Subcutaneous abdominal adipose tissue (tissue), 5 donors: ENCODE measurements around the gene MAOA.

ENCODE experiments used
- H3K27ac ChIP-seq: one replicate; pipeline ENCODE4 v1.7.0; 2013; ENCODE audit warnings: low read depth, mild to moderate bottlenecking, inconsistent platforms, low read length, moderate library complexity
- H3K27me3 ChIP-seq, 5 donors: one replicate each; pipeline ENCODE4 v1.7.0; 2013; ENCODE audit warnings: low read length in 5 of 5, inconsistent platforms in 1 of 5; ENCODE audit not compliant: control insufficient read depth in 5 of 5, insufficient read depth in 4 of 5
- H3K36me3 ChIP-seq, 5 donors: one replicate each; pipeline ENCODE4 v1.7.0; 2013; ENCODE audit warnings: low read length in 5 of 5; ENCODE audit not compliant: control insufficient read depth in 5 of 5, insufficient read depth in 5 of 5
- H3K4me1 ChIP-seq, 5 donors: one replicate each; pipeline ENCODE4 v1.7.0; 2013; ENCODE audit warnings: low read length in 5 of 5, mild to moderate bottlenecking in 3 of 5, moderate library complexity in 1 of 5; ENCODE audit not compliant: control insufficient read depth in 5 of 5, insufficient read depth in 5 of 5
- H3K4me3 ChIP-seq, 5 donors: one replicate each; pipeline ENCODE4 v1.7.0; 2013; ENCODE audit warnings: low read length in 5 of 5, low read depth in 1 of 5
- H3K9ac ChIP-seq, 5 donors: one replicate each; pipeline ENCODE4 v1.7.0; 2013; ENCODE audit warnings: low read length in 5 of 5, mild to moderate bottlenecking in 4 of 5, moderate library complexity in 3 of 5
- H3K9me3 ChIP-seq, 5 donors: one replicate each; pipeline ENCODE4 v1.7.0; 2013; ENCODE audit warnings: low read length in 5 of 5; ENCODE audit not compliant: control insufficient read depth in 5 of 5
- donor health status: healthy.
- donor health status: healthy.
- donor health status: healthy.
- donor health status: healthy.
- donor health status: healthy.

MAOA gene

DNA sequence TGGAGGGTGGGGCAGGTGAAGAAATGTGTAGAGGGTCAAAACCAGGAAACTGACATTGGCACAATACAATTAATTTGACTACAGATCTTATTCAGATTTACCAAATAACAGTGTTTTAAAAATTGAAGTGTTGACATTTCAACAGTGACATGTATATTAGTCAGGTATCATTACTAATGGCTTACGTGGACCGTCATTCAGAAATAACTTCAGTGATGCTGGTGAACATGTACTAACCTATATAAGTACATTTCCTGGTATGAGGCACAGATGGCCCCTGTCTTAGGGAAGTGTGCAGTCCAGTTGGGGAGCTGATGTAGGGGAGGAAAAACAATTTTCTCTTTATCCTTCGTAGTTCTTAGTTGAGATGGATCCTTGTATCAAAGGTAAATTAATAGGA is 22.3 kb upstream of the MAOA start:
- H3K9me3 ChIP-seq = peaks cover 0 to 2% (median 0%) of the 10 kb centered on the region in 5 donors
- H3K9ac ChIP-seq = no peak overlapping the region
- H3K4me3 ChIP-seq = no peak overlapping the region
- no peaks in the 10 kb centered on the region for H3K4me1 ChIP-seq
- H3K27ac ChIP-seq = no peak overlapping the region
- no peaks in the 10 kb centered on the region for H3K36me3 ChIP-seq
- peaks cover 0 to 6% (median 0%) of the 10 kb centered on the region in 5 donors for H3K27me3 ChIP-seq

DNA sequence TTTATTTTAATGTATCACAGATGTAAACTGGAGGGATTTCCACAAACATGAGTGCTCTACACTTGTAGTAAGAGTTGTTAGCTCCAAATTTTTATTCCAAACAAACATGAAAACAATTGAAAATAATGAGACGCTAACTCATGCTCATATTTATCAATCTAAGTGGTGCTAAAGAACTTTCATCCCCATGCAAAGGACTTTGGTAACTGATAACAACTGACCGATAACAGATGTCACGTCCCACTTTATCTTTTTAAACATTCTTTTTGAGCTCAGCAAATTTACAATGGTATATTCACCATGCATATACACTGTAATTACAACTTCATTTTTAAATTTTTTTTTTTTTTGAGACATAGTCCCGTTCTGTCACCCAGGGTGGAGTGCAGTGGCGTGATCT is 15.6 kb upstream of the MAOA start:
- no peaks in the 10 kb centered on the region for H3K36me3 ChIP-seq
- H3K9me3 ChIP-seq = peaks cover 0 to 2% (median 0%) of the 10 kb centered on the region in 5 donors
- H3K27me3 ChIP-seq = peaks cover 0 to 3% (median 3%) of the 10 kb centered on the region in 5 donors
- H3K4me1 ChIP-seq = peaks cover 0 to 9% (median 3%) of the 10 kb centered on the region in 5 donors
- H3K27ac ChIP-seq = no peak overlapping the region
- no peak overlapping the region for H3K9ac ChIP-seq
- H3K4me3 ChIP-seq = no peak overlapping the region

DNA sequence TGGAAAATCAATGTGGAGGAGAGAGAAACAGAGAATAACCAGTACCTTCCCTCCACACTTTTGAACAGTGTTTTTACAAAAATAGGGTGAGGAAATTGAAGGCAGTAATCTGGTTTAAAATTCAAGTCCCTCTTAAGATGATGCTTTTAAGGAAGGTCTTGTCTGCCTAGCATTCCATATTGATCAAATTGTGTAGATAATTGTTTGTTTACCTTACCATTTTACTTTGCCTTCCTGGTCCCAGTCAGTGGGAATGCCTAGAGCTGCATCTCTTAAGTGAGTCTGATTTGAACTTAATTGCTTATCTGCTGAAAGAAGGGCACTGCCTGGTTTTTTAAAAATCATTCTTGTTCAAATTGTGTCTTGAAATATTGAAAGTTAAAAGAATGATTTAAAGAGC is 14.4 kb upstream of the MAOA start:
- H3K9me3 ChIP-seq = no peaks in the 10 kb centered on the region
- peaks cover 0 to 9% (median 3%) of the 10 kb centered on the region in 5 donors for H3K4me1 ChIP-seq
- H3K4me3 ChIP-seq = no peak overlapping the region
- H3K36me3 ChIP-seq = no peaks in the 10 kb centered on the region
- H3K27me3 ChIP-seq = peaks cover 0 to 3% (median 3%) of the 10 kb centered on the region in 5 donors
- no peak overlapping the region for H3K27ac ChIP-seq
- H3K9ac ChIP-seq = no peak overlapping the region

GRCh38 chrX:43643201-43643600 is 12.9 kb upstream of the MAOA start:
- Histone ChIP-seq H3K36me3 (no peaks in the 10 kb centered on the region), H3K27me3 (peaks cover 0 to 3% (median 2%) of the 10 kb centered on the region in 5 donors), H3K9me3 (no peaks in the 10 kb centered on the region), H3K9ac (no peak overlapping the region), H3K27ac (no peak overlapping the region), H3K4me3 (no peak overlapping the region), H3K4me1 (peaks cover 0 to 9% (median 3%) of the 10 kb centered on the region in 5 donors)

- Histone ChIP-seq H3K27ac (no peak overlapping the region), H3K4me1 (peaks cover 0 to 9% (median 3%) of the 10 kb centered on the region in 5 donors)
Measured at GRCh38 chrX:43643662-43644061, 12.4 kb upstream of the MAOA start.

DNA sequence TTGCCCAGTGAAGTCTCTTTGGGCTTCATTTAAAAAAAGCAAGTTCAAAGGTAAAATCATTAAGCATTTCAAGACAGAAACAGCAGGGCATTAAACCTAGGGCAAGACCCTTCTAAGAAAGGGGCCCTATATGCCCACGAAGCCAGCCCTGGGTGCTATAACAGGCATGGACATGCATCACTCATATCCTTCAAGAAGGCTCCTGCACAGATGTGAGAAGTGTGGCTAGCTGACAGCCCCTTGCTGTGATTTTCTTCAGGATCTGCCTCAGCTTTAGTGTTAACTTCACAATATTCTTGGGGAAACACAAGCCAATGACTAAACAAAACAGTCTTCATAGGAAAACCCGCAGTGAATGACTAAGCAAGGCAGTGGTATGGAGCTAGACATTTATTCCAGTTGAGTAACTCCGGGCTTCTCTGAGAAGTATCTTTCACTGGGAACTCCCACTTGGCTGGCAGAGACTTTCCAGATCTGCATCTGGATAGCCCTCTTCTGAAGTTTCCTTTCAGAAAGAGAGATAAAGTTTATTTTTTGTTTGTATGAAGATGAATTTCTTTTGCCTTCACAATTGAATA is 11.9 kb upstream of the MAOA start:
- Histone ChIP-seq H3K9ac (no peak overlapping the region), H3K27ac (no peak overlapping the region), H3K4me1 (peaks cover 0 to 9% (median 3%) of the 10 kb centered on the region in 5 donors), H3K4me3 (no peak overlapping the region), H3K36me3 (no peaks in the 10 kb centered on the region), H3K27me3 (peaks cover 0 to 3% (median 0%) of the 10 kb centered on the region in 5 donors), H3K9me3 (no peaks in the 10 kb centered on the region)

More at GRCh38 chrX:43643662-43644061, 12.4 kb upstream of the MAOA start:
- peaks cover 0 to 3% (median 0%) of the 10 kb centered on the region in 5 donors for H3K27me3 ChIP-seq
- no peak overlapping the region for H3K9ac ChIP-seq
- H3K9me3 ChIP-seq = no peaks in the 10 kb centered on the region
- no peak overlapping the region for H3K4me3 ChIP-seq
- no peaks in the 10 kb centered on the region for H3K36me3 ChIP-seq

DNA sequence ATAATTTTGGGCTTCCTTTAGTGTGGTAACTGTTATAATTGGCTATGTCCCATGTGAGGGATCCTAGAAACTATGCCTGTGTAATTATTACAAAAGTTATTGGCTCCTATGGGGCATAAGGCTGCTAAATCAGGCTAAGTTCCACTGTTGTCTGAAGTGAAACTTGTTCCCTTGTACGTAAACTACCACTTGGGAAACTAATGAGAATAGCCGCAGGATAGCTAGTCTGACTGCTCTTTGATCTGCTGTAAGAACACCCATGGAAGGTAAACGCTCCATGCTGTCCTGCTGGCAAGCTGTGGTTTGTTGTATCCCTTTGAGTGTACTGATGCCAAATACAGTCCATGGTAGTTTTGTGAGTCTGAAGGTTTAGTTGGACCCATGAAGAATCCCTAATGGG is 9.3 kb upstream of the MAOA start:
- peaks cover 0 to 9% (median 3%) of the 10 kb centered on the region in 5 donors for H3K4me1 ChIP-seq

DNA sequence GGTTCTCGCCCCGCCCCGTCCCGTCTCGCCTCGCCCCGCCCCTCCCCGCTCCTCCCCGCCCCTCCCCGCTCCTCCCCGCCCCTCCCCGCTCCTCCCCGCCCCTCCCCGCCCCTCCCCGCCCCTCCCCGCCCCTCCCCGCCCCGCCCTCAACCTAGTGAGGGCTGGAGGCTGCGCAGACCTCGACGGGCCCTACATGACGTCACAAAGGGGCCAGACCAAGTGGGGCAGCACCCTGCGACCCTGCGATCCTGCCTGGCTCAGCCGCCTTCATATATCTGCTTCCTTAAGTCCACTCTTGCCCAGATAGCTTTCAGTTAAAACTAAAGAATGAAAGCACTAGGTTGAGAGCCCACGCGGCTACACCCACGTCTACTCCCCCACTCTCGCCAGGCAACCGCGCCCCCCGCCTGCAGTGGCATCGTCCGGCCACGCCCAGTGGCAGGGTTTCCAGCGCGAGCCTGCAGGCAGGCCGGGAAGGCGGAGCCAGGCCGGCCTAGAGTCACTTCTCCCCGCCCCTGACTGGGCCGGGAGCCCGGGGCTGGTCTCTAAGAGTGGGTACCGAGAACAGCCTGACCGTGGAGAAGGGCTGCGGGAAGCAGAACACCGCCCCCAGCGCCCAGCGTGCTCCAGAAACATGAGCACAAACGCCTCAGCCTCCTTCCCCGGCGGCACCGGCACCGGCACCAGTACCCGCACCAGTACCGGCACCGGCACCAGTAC is 1.5 kb upstream of the MAOA start:
- Histone ChIP-seq H3K4me1 (peaks cover 1 to 17% (median 4%) of the 10 kb centered on the region in 5 donors), H3K9ac (peak overlapping the region in 3 of 5 donors; percentile 60 to 76 (median 76)), H3K27ac (peak overlapping the region; percentile 91), H3K36me3 (no peaks in the 10 kb centered on the region), H3K9me3 (no peaks in the 10 kb centered on the region), H3K4me3 (peak overlapping the region; percentile 43 to 82 (median 75)), H3K27me3 (peaks cover 0 to 14% (median 0%) of the 10 kb centered on the region in 5 donors)

More for the DNA sequence above, 9.3 kb upstream of the MAOA start:
- Histone ChIP-seq H3K36me3 (no peaks in the 10 kb centered on the region), H3K4me3 (no peak overlapping the region), H3K27ac (no peak overlapping the region), H3K27me3 (peaks cover 0 to 3% (median 0%) of the 10 kb centered on the region in 5 donors), H3K9ac (no peak overlapping the region), H3K9me3 (no peaks in the 10 kb centered on the region)

- no peaks in the 10 kb centered on the region for H3K9me3 ChIP-seq
- H3K27me3 ChIP-seq = peaks cover 0 to 18% (median 2%) of the 10 kb centered on the region in 5 donors
- peak overlapping the region; percentile 71 to 85 (median 81) for H3K4me3 ChIP-seq
- H3K36me3 ChIP-seq = no peaks in the 10 kb centered on the region
- peaks cover 1 to 18% (median 9%) of the 10 kb centered on the region in 5 donors for H3K4me1 ChIP-seq
- peak overlapping the region in 4 of 5 donors; percentile 70 to 83 (median 75) for H3K9ac ChIP-seq
- peak overlapping the region; percentile 91 for H3K27ac ChIP-seq
Measured at GRCh38 chrX:43655151-43656004, 721 bp upstream of the MAOA start.
